COLO668 (cell line): ENCODE measurements around the gene TXNRD1.
"Not testable (repeated sequence)": the region's sequence is repeated elsewhere in the genome, so short reads cannot be mapped to it uniquely, and the experiment has no call there.

ENCODE experiments used
- DNase-seq: peaks from one replicate; lab custom pipeline; 2025; ENCODE audit not compliant: unreplicated experiment; lab: John Stamatoyannopoulos, UW

The TXNRD1 gene

DNA sequence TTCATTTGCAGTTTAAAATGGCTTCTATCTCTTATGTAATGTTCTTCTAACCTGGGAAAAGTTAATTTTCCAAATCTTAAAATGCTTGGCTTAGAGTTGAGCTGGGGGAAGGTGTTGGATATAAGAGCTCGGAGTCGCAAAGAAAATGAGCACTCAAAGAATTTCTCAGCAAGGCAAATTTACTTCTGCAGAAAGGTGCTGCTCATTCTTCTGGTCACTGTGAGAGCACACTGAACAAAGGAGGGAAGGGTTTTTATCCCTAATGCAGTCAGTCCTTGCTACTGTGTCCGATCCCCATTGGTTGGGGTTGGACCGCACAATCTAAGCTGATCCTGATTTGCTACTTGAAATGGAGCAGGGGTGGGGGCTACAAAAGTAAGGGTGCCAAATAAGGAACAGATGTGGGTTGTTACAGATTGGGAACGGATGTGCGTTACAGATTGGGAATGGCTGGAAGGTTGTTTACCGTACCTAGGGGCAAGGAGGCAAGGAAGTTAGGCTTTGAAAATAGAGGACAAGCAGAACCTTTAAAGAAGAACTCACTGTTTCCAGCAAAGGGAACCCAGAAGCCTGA, 19.4 kb downstream of the TXNRD1 start:
- no peak for DNase-seq

DNA sequence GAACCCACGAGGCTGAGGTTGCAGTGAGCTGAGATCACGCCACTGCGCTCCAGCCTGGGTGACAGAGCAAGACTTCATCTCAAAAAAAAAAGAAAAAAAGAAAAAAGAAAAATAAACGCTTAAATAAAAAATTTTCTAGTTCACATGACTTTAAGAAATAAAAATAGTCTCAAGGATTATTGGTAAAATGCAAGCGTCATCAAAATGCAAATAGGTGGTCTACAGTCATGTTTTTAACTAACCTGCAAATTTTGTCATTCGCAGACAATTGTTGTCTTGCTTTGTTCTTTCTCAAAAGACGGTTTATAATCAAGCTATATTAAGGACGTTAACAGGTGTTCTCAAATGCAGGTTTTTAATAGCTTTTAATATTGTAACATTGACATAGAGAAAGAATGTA, 22.4 kb downstream of the TXNRD1 start:
- no peak for DNase-seq

DNA sequence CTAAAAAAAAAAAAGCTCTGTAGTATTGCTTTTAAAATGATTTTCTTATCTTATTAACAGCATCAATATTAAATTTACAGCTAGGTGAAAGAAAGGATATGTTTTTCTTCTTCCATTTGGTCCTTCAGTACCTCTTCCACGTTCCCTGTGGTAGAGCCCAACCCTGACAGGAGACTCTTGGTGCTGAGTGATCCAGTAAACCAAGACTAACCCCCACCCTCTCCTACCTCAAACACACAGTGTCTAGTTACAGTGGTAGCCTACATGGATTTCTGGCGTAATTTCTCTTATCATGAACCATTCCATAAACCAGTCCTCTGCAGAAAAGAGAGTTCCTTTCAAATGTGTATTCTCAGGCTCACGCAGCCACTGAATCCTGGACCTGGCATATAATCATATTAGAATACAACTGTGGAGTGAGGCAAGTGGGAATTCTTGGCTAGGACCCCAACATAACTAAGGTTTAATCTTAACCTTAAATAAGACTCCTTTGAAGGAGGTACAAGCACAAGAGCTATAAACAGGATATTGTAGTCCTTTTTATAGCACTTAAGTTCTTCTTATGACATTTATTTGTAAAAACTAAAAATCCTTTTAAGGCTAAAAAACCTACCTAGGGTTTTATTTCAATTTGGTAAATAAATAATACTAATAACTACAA, 27.1 kb downstream of the TXNRD1 start:
- no peak for DNase-seq

DNA sequence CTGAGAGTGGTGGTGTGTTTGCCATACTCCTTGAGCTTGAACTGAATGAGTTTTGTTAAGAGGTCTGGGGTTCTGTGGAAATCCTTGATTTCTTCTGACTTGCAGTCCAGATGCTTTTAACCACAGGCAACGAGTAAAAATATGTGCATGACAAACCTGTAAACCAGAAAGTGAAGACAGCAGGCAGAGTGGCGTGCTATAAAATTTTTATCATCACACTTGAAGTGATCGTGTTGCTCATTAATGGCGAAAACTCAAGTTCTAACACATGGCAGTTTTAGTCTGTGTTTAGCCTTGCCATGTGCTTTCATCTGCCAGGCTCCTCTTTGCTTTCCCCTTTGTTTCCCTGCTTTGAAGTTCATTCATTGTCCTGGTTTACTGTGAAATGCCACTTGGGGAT, 28.0 kb downstream of the TXNRD1 start:
- DNase-seq = no peak

DNA sequence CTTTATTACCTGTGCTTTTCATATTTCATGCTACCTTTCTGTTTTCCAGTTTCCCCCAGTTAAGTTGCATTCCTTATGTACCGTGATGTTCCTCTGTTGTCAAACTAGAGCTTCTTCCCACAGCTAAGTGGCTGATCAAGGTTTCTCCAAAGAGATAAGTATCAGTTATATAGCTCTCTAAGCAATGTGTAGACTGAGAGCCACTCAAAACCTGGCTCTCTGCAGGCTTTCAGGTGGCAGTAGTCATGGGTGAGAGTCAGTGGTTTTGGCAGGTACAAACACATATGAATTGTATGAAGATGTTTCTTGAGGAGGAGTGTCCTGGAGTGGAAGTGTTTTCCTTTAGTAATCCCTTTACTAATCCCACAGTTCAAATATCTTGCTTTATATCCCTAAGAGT, 28.4 kb downstream of the TXNRD1 start:
- no peak for DNase-seq

DNA sequence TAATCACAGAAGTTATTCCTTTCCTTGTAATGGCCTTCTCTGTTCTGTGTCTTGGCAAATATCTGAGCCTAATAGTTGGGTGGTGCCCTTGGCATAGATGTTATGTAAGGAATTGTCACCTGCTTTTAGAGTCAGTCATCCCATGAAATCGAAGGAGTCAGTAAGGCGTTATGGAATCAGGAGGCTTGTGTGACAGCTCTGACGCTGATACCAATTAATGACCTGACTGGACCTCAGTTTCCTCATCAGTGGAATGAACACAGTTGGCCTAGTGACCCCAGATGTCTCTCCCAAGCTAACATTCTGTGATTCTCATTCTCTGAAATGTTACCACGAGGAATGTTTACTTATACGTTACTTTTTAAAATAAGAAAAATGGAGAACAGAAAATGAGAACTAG, 32.1 kb downstream of the TXNRD1 start:
- no peak for DNase-seq

DNA sequence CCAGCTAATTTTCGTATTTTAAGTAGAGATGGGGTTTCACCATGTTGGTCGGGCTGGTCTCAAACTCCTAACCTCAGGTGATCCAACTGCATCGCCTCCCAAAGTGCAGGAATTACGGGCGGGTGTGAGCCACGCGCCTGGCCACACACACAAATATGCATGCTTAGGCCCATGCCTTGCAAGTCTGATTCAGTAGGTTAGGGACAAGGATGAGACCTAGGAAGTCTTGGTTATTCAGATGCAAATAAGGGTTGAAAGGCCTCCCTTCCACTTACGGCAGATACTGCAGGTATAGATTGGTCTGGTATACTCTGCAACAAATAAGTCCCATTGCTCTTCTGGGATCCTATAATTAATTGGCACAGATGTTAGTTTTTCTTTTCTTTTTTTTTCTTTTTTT, 32.9 kb downstream of the TXNRD1 start:
- no peak for DNase-seq

DNA sequence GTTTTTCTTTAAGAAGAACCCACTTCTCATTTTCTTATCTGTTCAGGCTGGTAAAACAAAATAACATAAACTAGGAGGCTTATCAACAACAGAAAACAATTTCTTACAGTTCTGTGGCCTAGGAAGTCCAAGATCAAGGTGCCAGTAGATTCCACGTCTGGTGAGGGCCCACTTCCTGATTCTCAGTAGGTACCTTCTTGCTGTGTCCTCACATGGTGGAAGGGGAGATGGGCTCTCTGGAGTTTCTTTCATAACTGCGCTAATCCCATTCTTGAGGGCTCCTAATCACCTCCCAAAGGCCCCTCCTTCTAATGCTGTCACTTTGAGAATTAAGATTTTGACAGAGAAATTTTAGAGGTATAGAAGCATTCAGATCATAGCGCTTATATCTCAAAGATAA, 33.4 kb downstream of the TXNRD1 start:
- no peak for DNase-seq

DNA sequence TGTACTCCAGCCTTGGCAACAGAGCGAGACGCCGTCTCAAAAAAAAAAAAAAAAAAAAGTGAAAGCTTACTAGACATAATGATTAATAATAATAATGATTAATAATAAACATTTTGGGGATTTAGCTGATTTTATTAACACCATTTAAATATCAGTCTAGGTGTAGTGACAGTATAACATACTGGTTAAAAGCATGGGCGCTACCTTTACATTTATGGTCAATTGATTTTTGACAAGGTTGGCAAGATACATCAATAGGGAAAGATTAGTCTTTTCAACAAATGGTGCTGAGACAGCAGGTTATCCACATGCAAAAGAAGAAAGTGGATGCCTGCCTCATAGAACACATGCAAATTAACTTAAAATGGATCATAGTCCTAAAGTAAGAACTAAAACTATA, 34.3 kb downstream of the TXNRD1 start:
- no peak for DNase-seq

DNA sequence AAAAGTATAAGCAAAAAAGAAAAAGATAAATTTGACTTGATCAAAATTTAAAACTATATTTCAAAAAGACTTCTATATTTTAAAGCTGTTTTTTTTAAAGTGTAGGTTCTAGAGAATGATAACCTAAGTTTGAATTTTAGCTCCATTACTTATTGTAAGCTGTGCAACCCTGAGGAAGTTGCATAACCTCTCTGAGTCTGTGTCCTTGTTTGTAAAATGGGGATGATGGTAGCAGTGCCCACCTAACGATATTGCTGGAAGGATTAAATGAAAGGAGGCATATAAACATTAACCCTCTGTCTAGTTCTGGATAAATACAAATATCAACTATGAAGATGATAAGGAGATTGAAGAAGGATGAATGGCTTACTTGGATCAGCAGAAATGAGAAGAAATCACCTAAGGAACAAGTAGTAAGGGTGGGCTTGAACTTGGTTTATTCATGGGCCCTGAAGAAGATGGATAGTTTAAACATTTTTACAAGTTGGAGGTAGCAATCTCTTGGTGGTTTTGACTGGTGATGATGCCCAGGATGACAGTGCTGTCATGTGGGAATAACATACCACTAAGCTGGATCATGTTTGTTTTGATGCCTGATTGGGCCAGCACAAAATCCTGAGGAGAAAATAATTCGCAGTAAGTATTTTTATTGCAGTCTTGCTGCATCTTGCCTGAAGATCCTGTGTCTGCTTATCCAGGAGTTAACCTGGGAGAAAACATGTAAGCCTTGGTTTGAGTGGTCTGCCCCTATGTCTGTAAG, 35.0 kb downstream of the TXNRD1 start:
- no peak for DNase-seq

DNA sequence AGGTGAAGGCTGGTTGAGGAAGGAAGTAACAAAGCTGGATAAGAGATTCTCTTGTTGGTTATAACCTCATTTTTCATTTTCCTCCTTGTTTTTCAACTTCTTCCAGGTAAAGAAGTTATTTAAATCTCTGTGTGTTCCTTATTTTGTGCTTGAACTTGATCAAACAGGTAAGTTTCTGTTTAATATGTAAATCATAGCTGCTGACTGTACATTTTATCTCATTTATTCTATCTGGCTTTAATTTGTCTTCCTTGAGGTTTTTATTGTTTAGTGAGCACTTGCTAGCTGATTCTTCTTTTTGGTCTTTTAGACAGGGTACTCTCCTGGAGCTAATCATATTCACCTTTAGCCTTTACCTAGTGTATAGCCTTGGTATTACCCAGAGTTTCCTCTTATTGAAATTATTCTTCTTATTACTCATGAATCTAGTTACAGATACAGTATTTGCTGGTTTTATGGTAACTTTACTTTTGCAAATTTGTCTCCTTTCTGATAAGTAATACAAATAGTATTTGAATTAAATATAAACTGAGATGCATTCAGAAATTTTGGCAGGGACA, 42.4 kb downstream of the TXNRD1 start:
- no peak for DNase-seq

DNA sequence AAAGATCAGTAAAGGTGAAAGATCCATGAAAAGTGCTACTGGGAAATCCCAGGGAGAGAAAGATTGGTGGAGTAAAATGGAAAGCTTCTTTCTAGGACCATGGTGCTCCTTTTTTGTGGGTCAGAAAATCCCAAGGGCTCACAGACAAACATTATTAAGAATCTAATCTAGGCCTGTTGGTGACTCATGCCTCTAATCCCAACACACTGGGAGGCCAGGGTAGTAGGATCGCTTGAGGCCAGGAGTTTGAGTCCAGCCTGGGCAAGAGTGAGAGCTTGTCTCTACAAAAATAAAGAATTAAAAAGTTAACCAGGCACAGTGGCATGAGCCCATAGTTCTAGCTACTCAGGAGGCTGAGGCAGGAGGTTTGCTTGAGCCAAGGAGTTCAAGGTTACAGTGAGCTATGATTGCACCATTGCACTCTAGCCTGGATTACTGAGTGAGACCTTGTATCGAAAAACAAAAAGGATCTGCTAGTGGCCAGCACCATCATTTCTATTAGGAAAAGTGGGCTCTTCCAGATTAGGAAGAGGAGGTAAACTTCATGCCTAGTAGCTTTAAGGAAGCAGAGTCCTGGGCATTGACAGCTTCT, 43.0 kb downstream of the TXNRD1 start:
- DNase-seq = no peak

DNA sequence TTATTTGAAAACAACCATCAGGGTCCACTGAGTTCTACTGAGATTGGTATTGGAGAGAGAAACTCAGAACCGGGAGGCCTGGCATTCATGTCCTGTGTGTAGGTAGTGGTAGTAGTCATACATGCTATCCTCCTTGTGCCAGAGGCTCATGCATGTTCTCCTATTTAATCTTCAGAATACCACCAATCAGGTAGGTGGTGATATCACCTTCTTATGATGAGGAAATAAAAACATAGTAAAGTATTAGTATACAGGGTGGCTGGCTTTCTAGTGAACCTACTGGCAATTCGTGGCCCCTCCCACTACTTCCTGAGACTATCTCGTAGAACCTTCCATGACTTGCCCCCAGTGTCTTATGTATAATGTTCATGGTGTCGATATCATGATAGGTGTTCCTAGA, 47.4 kb downstream of the TXNRD1 start:
- DNase-seq = no peak

DNA sequence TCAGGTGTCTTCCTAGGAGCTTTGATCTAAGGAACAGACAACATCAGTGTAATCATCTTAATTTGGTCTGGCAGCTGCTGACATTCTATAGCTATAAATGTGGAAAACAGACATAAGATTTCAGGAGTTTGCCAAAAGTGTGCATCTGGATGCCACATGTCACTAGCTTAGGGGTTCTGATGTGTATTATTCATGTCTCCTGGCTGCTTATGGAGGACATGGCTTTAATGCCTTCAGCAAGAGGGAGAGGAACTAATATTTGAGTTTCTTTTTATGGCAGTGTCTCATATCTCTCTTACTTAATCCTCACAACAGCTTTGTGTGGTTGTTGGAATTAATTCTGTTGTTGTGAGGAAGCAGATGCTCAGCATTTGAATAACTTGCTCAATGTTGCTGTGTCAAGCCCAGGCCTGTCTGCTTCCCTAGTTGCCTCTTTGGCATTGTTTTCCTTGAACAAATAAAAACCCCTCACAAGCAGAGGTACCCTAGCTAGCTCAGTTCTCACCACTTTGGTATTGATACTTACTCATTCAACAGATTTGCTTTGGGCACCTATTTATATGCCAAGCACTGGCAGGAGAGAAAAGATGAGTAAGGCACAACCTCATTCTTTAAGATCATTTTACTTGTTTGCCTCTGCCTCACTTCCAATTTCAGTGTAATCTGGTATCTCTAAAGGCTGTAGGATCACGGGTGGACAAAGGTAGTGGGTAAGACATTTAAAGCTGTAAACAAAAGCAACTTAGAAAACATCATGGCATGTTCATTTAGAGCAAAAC, 48.2 kb downstream of the TXNRD1 start:
- DNase-seq = peak; percentile 30

DNA sequence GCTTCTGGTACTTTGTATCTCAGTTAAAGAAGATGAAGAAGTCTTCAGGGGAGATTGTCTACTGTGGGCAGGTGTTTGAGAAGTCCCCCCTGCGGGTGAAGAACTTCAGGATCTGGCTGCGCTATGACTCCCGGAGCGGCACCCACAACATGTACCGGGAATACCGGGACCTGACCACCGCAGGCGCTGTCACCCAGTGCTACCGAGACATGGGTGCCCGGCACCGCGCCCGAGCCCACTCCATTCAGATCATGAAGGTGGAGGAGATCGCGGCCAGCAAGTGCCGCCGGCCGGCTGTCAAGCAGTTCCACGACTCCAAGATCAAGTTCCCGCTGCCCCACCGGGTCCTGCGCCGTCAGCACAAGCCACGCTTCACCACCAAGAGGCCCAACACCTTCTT, 49.9 kb downstream of the TXNRD1 start:
- DNase-seq = not testable (repeated sequence)

DNA sequence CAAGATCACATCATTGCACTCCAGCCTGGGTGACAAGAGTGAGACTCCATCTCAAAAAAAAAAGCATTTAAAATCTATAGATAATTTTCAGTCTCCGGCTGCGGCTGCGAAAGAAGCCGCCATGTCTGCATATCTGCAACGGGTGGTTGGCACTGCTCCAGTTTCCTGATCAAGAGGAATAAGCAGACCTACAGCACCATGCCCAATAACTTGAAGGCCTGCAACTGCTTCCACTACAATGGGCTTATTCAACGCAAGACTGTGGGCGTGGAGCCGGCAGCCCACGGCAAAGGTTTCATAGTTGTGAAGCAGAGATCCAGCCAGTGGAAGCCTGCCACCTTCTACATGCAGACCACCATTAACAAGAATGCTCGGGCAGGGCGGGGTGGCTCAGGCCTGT, 57.4 kb downstream of the TXNRD1 start:
- no peak for DNase-seq

DNA sequence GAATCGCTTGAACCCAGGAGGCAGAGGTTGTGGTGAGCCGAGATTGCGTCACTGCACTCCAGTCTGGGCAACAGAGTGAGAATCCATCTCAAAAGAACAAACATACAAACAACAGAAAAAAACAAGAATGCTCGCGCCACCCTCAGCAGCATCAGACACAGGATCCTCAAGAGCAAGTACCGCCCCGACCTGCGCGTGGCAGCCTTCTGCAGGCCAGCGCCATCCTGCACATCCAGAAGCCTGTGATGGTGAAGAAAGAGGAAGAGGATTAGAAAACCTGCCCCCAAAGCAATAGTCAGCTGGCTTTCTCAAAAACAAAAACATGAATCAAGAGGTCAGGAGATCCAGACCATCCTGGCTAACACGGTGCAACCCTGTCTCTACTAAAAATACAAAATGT, 57.9 kb downstream of the TXNRD1 start:
- no peak for DNase-seq

DNA sequence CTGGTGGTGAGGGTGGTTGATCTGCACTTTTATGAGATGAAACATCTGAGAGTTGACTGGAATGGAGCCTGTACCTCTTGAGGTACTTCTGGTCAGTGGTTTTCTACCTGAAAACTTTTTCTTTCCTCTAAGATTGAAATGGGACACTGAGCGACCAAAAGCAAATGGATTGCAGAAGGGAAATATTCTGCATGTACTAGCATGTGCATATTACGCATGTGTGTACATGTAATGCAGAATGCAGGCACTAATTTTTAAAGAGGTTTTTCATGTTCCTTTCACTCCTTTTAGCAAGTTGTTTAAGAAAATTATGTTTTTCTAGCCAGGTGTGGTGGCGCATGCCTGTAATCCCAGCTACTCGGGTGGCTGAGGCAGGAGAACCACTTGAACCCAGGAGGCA, 59.2 kb downstream of the TXNRD1 start:
- DNase-seq = no peak

DNA sequence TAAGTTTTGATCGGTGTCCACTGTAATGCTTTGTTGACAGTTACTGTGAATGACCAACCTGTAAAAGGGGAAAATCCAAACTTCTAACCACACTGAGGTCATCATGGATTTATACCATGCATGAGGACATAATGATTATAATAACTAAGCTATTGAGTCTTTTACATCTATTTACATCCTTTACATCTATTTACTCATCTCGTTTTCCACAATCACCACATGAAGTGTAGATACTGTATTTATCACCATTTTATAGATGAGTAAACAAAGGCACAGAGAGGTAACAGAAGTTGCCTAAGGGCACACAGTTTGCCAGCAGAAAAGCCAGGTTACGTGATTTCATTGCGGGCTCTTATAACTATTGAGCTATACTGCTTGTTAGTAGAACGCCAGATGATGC, 60.1 kb downstream of the TXNRD1 start:
- DNase-seq = peak; percentile 37

DNA sequence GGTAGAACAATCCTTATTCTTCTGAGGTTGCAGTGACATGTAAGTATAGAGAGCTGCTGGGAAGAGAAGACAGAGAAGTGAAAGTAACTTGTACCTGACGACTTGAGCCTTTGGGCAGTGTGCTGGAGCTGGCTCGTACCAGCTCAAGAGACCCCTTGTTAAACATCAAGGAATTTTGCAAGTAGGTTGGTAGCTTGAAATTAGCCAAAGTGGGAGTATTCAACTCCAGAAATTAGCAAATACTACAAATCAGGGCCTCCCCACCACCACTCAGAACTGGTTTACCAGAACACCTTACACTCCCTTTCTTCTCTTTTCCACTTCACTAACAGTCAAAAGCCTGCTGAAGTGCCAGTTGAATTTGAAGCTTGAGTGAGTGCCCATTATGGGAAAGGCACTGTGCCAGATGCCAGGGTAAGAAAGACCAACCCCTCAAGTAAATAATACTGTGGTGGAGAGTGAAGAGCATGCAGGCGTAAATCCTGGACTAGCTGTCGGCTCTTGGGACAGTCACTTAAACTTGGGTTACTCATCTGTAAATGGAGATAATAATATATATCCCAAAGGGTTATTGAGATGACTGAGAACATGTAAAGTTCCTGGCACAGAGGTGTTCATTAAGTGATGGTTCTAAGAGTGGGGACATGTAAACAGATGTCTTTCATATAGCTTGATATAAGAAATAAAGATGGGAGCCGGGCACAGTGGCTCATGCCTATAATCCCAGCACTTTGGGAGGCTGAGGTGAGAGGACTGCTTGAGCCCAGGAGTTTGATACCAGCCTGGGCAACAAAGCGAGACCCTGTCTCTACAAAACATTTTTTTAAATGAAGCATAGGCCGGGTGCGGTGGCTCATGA, 60.9 kb downstream of the TXNRD1 start:
- peak; percentile 67 for DNase-seq
